Fibroblast of mammary gland (primary cell): Measurements from ENCODE around the gene PPP3CA.

Experiments
- DNase-seq: peaks from one replicate; pipeline ENCODE4 v3.0.0-alpha.2; 2010; ENCODE audit warnings: low read depth
- H3K4me3 ChIP-seq: 2 replicates; pipeline ENCODE4 v1.5.1; 2011; ENCODE audit warnings: low read depth, mild to moderate bottlenecking, low read length, moderate library complexity; ENCODE audit not compliant: control insufficient read depth
- CTCF ChIP-seq: conservative IDR thresholded peaks from 2 replicates; pipeline ENCODE4 v1.5.1; 2011; ENCODE audit warnings: low read depth, low read length, inconsistent platforms; ENCODE audit not compliant: control insufficient read depth, insufficient read depth

Gene PPP3CA

DNA sequence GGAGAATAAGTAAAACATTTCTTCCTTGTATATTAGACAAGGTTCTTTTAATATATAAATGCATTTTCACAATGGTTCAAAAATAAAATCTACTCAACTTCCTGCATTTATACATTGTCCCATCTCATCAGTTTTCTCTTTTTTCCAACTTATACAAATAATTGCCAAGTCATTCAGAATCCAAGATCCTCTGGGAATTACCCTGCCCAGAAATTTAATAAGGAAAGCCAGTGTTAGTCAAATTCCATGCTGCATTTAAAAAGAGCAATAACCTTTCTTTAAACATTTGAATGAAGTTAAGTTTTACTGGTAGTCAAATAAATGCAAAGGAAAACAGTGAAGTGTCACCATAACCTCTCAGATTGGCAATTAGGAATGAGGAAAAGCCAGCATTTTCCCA lies 357.9 kb downstream of the PPP3CA start:
- H3K4me3 ChIP-seq = no peak overlapping the region
- DNase-seq = no peak
- no peak for TF ChIP-seq CTCF

DNA sequence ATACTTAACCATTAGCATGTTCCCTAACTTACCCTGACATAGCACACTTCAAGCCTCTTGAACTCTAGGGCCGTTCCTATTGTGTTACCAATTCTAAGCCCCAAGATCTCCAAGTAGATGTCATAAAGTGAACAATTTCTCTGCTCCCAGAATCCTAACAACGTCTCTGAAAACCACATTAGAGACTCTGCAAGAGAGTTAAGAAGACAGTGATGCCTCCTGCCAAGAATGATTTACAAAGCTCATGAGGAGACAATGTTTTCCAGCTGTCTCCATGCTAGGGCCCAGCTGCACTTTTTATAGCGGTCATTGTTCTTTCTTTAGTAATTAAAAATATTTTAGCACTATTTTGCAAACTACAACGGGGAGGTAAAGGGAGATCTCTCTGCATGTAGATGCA lies 358.4 kb downstream of the PPP3CA start:
- no peak overlapping the region for H3K4me3 ChIP-seq
- TF ChIP-seq CTCF = no peak
- peak; percentile 34 for DNase-seq

GRCh38 chr4:100986360-100986868 lies 360.9 kb downstream of the PPP3CA start:
- no peak overlapping the region for H3K4me3 ChIP-seq
- peak; percentile 41 for DNase-seq
- no peak for TF ChIP-seq CTCF

DNA sequence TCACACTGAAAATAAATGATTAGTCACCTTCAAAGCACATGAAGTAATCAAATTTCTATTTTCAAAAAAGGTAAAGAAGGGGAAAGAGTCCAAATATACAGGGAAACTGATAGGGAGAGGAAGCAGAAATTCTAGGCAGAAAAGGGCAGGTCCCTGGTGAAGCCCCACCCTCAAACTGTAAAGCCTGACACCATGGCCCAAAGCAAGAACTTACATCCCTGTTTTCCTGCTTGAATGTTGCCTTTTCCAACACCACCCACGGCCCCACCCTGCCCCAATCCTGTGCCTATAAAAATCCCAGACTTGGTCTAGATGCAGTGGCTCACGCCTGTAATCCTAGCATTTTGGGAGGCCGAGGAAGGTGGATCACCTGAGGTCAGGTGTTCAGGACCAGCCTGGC lies 361.8 kb downstream of the PPP3CA start:
- H3K4me3 ChIP-seq = no peak overlapping the region
- no peak for TF ChIP-seq CTCF
- no peak for DNase-seq

DNA sequence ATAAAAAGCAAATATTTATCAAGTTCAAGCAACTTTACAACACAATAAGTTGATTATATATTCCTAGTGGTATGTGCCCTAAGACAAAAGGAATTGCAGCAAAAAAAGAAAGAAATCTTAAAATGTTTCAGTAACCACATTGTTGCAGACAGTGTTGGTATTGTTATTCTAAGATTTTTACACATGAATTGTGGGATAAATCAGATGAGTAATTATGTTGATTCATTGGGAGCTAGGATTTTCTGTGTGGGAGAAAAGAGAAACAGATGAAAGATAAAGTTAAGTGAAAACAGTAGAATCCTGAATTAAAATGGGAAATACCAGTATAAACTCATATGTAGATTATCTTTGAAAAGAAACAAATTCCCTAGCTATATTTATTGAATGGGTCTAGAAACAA lies 362.4 kb downstream of the PPP3CA start:
- TF ChIP-seq CTCF = no peak
- H3K4me3 ChIP-seq = no peak overlapping the region
- peak; percentile 83 for DNase-seq

GRCh38 chr4:100983426-100983825 lies 363.9 kb downstream of the PPP3CA start:
- TF ChIP-seq CTCF = no peak
- H3K4me3 ChIP-seq = no peak overlapping the region
- peak; percentile 58 for DNase-seq

- H3K4me3 ChIP-seq = no peak overlapping the region
- peak; percentile 44 for DNase-seq
- no peak for TF ChIP-seq CTCF
Measured at GRCh38 chr4:100982345-100982744, 365.0 kb downstream of the PPP3CA start.
